ENCODE data around the gene NRG3.

The NRG3 gene

GRCh38 chr10:82827901-82828300, 952.9 kb downstream of the NRG3 start:
- DNase-seq (ENCODE audit: low read depth, low spot score), result no peak
- in situ Hi-C loops (cut with HindIII; ENCODE audit: low sequenced_read_pairs), result no loop called here
- TF ChIP-seq CTCF (IDR thresholded peaks at IDR 0.05; ENCODE audit: low read depth, low read length), result no peak
- H3K4me3 ChIP-seq (ENCODE audit: low read depth, low read length), result no peak overlapping the region

- no peak overlapping the region for H3K4me3 ChIP-seq (ENCODE audit: low read depth, low read length)
- in situ Hi-C loops (cut with HindIII; ENCODE audit: low sequenced_read_pairs), result no loop called here
- DNase-seq (ENCODE audit: low read depth, low spot score), result no peak
- no peak for TF ChIP-seq CTCF (IDR thresholded peaks at IDR 0.05; ENCODE audit: low read depth, low read length)
Measured at GRCh38 chr10:82847242-82847641, 972.2 kb downstream of the NRG3 start.

- in situ Hi-C loops (cut with HindIII; ENCODE audit: low sequenced_read_pairs), result no loop called here
Measured at GRCh38 chr10:82850191-82850590, 975.2 kb downstream of the NRG3 start.

DNA sequence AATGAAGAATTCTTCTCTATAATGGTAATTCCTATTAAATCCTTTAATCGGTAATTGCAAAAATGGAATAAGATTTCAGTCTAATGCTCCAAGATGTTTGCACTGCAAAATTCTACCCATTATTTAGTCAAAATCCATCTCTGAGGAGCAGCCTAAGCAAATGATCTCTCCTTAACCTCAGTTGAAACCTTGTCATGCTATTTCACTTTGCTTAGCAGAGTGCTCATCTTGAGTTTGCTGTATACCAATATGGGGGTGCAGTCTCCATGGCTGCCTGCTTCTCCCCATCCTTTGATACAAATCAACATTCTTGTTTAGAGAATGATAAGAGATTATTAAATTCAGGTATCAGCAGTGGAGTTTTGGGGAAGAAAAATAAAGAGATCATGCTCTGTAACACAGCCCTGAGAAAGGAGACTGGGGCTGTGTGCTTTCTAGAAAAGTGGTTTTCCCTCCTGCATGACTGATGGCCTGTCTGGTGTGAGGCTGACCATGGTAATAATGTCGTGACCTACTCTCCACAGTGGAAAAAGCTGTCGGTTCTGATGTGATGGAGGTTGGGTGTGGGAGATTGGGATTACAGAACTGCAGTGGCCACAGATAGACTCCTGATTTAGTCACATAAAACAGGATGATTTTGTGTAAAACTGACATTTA, 982.1 kb downstream of the NRG3 start:
- TF ChIP-seq CTCF (IDR thresholded peaks at IDR 0.05; ENCODE audit: low read depth, low read length), result no peak
- DNase-seq (ENCODE audit: low read depth, low spot score), result no peak
- in situ Hi-C loops (cut with HindIII; ENCODE audit: low sequenced_read_pairs), result no loop called here
- no peak overlapping the region for H3K4me3 ChIP-seq (ENCODE audit: low read depth, low read length)

More at GRCh38 chr10:82850191-82850590, 975.2 kb downstream of the NRG3 start:
- H3K4me3 ChIP-seq (ENCODE audit: low read depth, low read length), result no peak overlapping the region
- DNase-seq (ENCODE audit: low read depth, low spot score), result no peak
- no peak for TF ChIP-seq CTCF (IDR thresholded peaks at IDR 0.05; ENCODE audit: low read depth, low read length)

DNA sequence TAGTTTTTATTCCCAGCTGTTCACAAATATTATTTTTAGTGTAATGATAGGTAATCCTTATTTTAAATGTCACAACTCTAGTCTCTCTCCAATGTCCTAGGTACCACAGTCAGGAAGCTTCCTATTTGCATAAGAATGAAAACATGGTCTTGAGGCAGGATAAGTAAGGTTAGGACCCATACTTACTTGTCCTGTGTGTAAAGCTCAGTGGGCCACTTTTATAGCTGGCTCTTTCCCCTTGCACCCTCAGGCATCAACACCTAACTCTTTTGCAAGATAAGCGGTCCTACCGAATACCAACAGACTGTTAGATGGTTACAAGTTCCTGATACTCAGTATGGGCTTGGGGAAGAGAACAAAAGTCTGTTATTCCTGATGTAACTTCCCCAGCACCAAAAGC, 986.9 kb downstream of the NRG3 start:
- no peak for DNase-seq (ENCODE audit: low read depth, low spot score)
- H3K4me3 ChIP-seq (ENCODE audit: low read depth, low read length), result no peak overlapping the region
- in situ Hi-C loops (cut with HindIII; ENCODE audit: low sequenced_read_pairs), result no loop called here
- no peak for TF ChIP-seq CTCF (IDR thresholded peaks at IDR 0.05; ENCODE audit: low read depth, low read length)

DNA sequence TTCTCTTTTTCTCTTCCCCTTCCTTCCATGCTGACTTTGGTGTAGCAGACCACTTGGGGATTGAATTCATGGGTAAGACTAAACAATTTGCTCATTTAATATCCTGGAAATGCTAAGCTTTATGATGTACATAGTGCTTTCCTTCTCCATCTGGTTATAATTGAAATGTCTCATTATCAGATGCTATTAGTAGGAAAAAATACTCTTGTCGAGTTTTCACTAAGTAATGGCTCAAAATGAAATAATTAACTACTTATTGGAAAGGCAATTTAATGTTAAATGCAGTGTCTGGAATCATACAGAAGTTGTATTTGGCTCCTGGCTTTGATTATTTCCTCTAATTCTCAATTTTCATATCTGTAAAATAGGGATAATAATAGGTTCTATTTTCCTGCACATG, 990.4 kb downstream of the NRG3 start:
- TF ChIP-seq CTCF (IDR thresholded peaks at IDR 0.05; ENCODE audit: low read depth, low read length), result no peak
- DNase-seq (ENCODE audit: low read depth, low spot score), result no peak
- H3K4me3 ChIP-seq (ENCODE audit: low read depth, low read length), result no peak overlapping the region
- in situ Hi-C loops (cut with HindIII; ENCODE audit: low sequenced_read_pairs), result no loop called here
